ENCODE measurements around the gene PRDM5. TPM values are rescaled to one million over a fixed set of nuclear protein-coding genes. Genes with fewer than 3 reads are reported as not detected.

PRDM5 gene
- total RNA-seq, 2 donors from 2014 or later = 9.9 to 18.9 TPM

GRCh38 chr4:120864969-120865368 is 57.6 kb downstream of the PRDM5 start:
- intact Hi-C loops (cut with DNase I) = no loop called here
- 85% methylated on average over 2 of the region's 2 CpGs for WGBS
- Histone ChIP-seq H3K36me3 (no peaks in the 10 kb centered on the region), H3K4me3 (no peak overlapping the region), H3K27me3 (replicated peaks; ENCODE audit: insufficient read depth) (no peaks in the 10 kb centered on the region), H3K9me3 (no peaks in the 10 kb centered on the region), H3K27ac (no peak overlapping the region), H3K4me1 (replicated peaks) (peaks cover 3% of the 10 kb centered on the region)
- DNase-seq (ENCODE audit: low spot score) = no peak
- TF ChIP-seq POLR2AphosphoS5 (IDR thresholded peaks at IDR 0.05) = no peak
- TF ChIP-seq, protein P1, sequence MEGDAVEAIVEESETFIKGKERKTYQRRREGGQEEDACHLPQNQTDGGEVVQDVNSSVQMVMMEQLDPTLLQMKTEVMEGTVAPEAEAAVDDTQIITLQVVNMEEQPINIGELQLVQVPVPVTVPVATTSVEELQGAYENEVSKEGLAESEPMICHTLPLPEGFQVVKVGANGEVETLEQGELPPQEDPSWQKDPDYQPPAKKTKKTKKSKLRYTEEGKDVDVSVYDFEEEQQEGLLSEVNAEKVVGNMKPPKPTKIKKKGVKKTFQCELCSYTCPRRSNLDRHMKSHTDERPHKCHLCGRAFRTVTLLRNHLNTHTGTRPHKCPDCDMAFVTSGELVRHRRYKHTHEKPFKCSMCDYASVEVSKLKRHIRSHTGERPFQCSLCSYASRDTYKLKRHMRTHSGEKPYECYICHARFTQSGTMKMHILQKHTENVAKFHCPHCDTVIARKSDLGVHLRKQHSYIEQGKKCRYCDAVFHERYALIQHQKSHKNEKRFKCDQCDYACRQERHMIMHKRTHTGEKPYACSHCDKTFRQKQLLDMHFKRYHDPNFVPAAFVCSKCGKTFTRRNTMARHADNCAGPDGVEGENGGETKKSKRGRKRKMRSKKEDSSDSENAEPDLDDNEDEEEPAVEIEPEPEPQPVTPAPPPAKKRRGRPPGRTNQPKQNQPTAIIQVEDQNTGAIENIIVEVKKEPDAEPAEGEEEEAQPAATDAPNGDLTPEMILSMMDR (IDR thresholded peaks at IDR 0.05) = no peak
- TF ChIP-seq POLR2A (IDR thresholded peaks at IDR 0.05) = no peak

DNA sequence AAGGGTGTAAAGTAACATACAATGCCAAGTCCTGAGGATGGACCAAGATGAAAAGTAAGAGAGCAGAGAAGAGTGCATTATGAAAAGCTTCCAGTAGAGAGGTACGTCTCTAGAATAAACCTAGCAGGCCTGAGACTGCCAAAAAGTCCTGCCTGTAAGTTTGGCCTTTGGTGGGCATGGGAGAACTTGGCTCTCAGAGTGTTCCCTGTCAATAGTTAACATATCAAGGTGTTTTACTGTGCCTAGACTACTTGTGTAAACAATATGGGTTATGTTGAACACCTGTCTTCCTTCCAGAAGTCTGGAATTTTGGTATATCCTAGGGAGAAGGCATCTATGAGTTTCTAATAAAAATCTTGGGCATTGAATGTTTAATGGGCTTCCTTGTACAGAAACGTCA is 60.1 kb downstream of the PRDM5 start:
- WGBS = 30% methylated on average over 2 of the region's 2 CpGs

GRCh38 chr4:120861852-120862251 is 60.7 kb downstream of the PRDM5 start:
- intact Hi-C loops (cut with DNase I) = no loop called here
- H3K9me3 ChIP-seq = no peaks in the 10 kb centered on the region
- H3K27me3 ChIP-seq (replicated peaks; ENCODE audit: insufficient read depth) = no peaks in the 10 kb centered on the region
- TF ChIP-seq, protein P1 (IDR thresholded peaks at IDR 0.05) = no peak
- TF ChIP-seq POLR2A (IDR thresholded peaks at IDR 0.05) = no peak
- TF ChIP-seq POLR2AphosphoS5 (IDR thresholded peaks at IDR 0.05) = no peak
- H3K27ac ChIP-seq = no peak overlapping the region
- DNase-seq (ENCODE audit: low spot score) = no peak
- H3K4me1 ChIP-seq (replicated peaks) = no peaks in the 10 kb centered on the region
- no peaks in the 10 kb centered on the region for H3K36me3 ChIP-seq
- H3K4me3 ChIP-seq = no peak overlapping the region

More for the DNA sequence above, 60.1 kb downstream of the PRDM5 start:
- Histone ChIP-seq H3K36me3 (no peaks in the 10 kb centered on the region), H3K4me3 (no peak overlapping the region), H3K27ac (no peak overlapping the region), H3K4me1 (replicated peaks) (no peaks in the 10 kb centered on the region), H3K27me3 (replicated peaks; ENCODE audit: insufficient read depth) (no peaks in the 10 kb centered on the region), H3K9me3 (no peaks in the 10 kb centered on the region)
- TF ChIP-seq POLR2AphosphoS5 (IDR thresholded peaks at IDR 0.05) = no peak
- TF ChIP-seq, protein P1 (IDR thresholded peaks at IDR 0.05) = no peak
- no peak for TF ChIP-seq POLR2A (IDR thresholded peaks at IDR 0.05)
- intact Hi-C loops (cut with DNase I) = no loop called here
- DNase-seq (ENCODE audit: low spot score) = no peak

GRCh38 chr4:120858776-120859175 is 63.8 kb downstream of the PRDM5 start:
- TF ChIP-seq, protein P1 (IDR thresholded peaks at IDR 0.05) = no peak
- H3K27me3 ChIP-seq (replicated peaks; ENCODE audit: insufficient read depth) = no peaks in the 10 kb centered on the region
- H3K4me3 ChIP-seq = no peak overlapping the region
- WGBS = 63% methylated on average over 3 of the region's 3 CpGs
- no peaks in the 10 kb centered on the region for H3K36me3 ChIP-seq
- no peak overlapping the region for H3K27ac ChIP-seq
- intact Hi-C loops (cut with DNase I) = no loop called here
- no peaks in the 10 kb centered on the region for H3K4me1 ChIP-seq (replicated peaks)
- H3K9me3 ChIP-seq = no peaks in the 10 kb centered on the region
- DNase-seq (ENCODE audit: low spot score) = no peak

DNA sequence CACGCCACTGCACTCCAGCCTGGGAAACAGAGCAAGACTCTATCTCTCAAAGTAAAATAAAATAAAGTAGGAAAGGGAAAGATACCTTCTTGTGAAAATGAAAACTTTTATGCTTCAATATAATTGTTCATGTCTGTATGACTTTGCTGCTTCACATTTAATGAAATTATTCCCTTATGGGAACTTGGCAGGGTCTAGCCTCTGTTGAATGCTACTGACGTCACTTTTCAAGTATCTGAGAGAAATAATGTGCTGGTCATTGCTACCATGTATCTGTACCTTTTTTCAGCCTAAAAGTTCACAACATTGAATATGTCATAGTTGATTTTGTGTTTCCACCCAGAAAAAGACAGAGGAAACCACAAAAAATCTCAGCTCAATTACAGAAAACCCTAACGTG is 65.2 kb downstream of the PRDM5 start:
- H3K9me3 ChIP-seq = no peaks in the 10 kb centered on the region
- intact Hi-C loops (cut with DNase I) = no loop called here

More for the DNA sequence above, 65.2 kb downstream of the PRDM5 start:
- H3K4me1 ChIP-seq (replicated peaks) = no peaks in the 10 kb centered on the region
- no peak overlapping the region for H3K4me3 ChIP-seq
- WGBS = 75% methylated on average over 3 of the region's 3 CpGs
- no peak for DNase-seq (ENCODE audit: low spot score)
- H3K36me3 ChIP-seq = no peaks in the 10 kb centered on the region
- TF ChIP-seq, protein P1 (IDR thresholded peaks at IDR 0.05) = no peak
- TF ChIP-seq POLR2A (IDR thresholded peaks at IDR 0.05) (no peak), POLR2AphosphoS5 (IDR thresholded peaks at IDR 0.05) (no peak)
- H3K27me3 ChIP-seq (replicated peaks; ENCODE audit: insufficient read depth) = no peaks in the 10 kb centered on the region
- no peak overlapping the region for H3K27ac ChIP-seq

Data from prostate gland (tissue), 2 donors.